H1 (cell line): ENCODE results near the gene NMD3. TPM values are rescaled to one million over a fixed set of nuclear protein-coding genes. Genes with fewer than 3 reads are reported as not detected.

Source experiments
- CBX5 ChIP-seq: fragments of 300-800, 300-1000 bp; sonication (generic); IDR thresholded peaks from 2 replicates; pipeline ENCODE4 v1.7.1; 2016; ENCODE audit warnings: antibody characterized with exemption, low read length, low read depth
- CREB1 ChIP-seq: IDR thresholded peaks from 2 replicates; pipeline ENCODE4 v1.6.1; 2012; ENCODE audit warnings: inconsistent platforms
- EGR1 ChIP-seq: IDR thresholded peaks from 2 replicates; pipeline ENCODE4 v1.6.1; 2011; ENCODE audit warnings: low read depth, low read length, borderline replicate concordance
- EP300 ChIP-seq, 2 experiments: IDR thresholded peaks; 1 replicate in 1 of 2; 2 replicates in 1 of 2; pipeline ENCODE4 v1.6.1; 2011 to 2012; ENCODE audit warnings: low read depth in 2 of 2, low read length in 2 of 2, mild to moderate bottlenecking in 2 of 2, borderline replicate concordance in 1 of 2, inconsistent platforms in 1 of 2, moderate library complexity in 1 of 2
- PHF8 ChIP-seq: fragments of 200-600 bp; sonication (generic); conservative IDR thresholded peaks from 2 replicates; pipeline ENCODE4 v1.7.1; 2012; ENCODE audit warnings: low read depth, mild to moderate bottlenecking, inconsistent platforms, low read length, moderate library complexity
- SP1 ChIP-seq: IDR thresholded peaks from 2 replicates; pipeline ENCODE4 v1.6.1; 2011; ENCODE audit warnings: low read depth, low read length
- polyA plus RNA-seq, 7 experiments: library from polyadenylated mRNA; depleted of rRNA in 3 of 7; stranded (reverse) in 5 of 7; unstranded in 2 of 7; fragments of >200 nt in 5 of 7; fragments of 200-250 nt in 2 of 7; gene quantifications; 1 replicate in 5 of 7; 2 replicates in 1 of 7; 4 replicates in 1 of 7; pipeline versions ENCODE4 v1.2.1 to v1.2.3, GENCODE V29; 2011 to 2013; ENCODE audit warnings: missing spikeins in 2 of 7, mixed read lengths in 2 of 7
- total RNA-seq: library from RNA; stranded (reverse); fragmentation: NEBNext Ultra II Directional; extraction: Animal tissue kit (Norgen Biotek cat#: 25700); gene quantifications from 2 replicates; pipeline ENCODE4 v1.2.1, GENCODE V29; 2021
- TF ChIP-seq, protein P1 (sequence below): fragments of 300-600 bp; sonication (generic); IDR thresholded peaks from 2 replicates; pipeline ENCODE4 v1.7.1; 2012; ENCODE audit warnings: low read length, moderate library complexity, mild to moderate bottlenecking, inconsistent platforms; ENCODE audit not compliant: insufficient replicate concordance
- TF ChIP-seq, protein P2 (sequence below), 3 experiments: IDR thresholded peaks; 1 replicate in 2 of 3; 2 replicates in 1 of 3; pipeline versions ENCODE4 v1.5.1 to v1.6.1; 2011; ENCODE audit warnings: low read length in 3 of 3, mild to moderate bottlenecking in 3 of 3, inconsistent platforms in 2 of 3, low read depth in 1 of 3, moderate library complexity in 1 of 3; ENCODE audit not compliant: insufficient read depth in 1 of 3; ENCODE audit errors: control extremely low read depth in 1 of 3
- TF ChIP-seq, protein P3 (sequence below): IDR thresholded peaks from 2 replicates; pipeline ENCODE4 v1.6.1; 2012; ENCODE audit warnings: inconsistent platforms

Gene NMD3
- total and polyA plus RNA-seq, 2 of the 8 experiments (the other 6 are each of a cell fraction or from before 2014, with no cell fraction given): 12.1 to 64.2 TPM

DNA sequence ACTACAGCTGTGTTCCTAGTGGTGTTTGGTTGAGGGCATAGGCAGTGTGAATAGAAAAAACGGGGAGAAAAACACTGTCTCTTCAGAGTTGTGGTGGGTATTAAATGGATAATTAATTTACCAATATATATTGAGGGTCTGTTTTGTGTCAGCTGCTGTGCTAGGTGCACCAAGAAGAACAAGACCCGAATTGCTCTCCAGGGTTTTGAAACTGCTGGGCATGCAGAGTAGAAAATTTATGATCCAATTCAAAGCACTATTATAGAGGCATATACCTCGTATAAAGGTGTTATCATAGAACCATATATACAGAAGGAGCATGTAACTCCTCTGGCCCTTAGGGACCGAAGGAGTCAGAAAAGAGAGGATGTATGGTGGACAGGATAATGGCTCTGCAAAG is 1.6 kb upstream of the NMD3 start (continued):
- TF ChIP-seq, protein P1, sequence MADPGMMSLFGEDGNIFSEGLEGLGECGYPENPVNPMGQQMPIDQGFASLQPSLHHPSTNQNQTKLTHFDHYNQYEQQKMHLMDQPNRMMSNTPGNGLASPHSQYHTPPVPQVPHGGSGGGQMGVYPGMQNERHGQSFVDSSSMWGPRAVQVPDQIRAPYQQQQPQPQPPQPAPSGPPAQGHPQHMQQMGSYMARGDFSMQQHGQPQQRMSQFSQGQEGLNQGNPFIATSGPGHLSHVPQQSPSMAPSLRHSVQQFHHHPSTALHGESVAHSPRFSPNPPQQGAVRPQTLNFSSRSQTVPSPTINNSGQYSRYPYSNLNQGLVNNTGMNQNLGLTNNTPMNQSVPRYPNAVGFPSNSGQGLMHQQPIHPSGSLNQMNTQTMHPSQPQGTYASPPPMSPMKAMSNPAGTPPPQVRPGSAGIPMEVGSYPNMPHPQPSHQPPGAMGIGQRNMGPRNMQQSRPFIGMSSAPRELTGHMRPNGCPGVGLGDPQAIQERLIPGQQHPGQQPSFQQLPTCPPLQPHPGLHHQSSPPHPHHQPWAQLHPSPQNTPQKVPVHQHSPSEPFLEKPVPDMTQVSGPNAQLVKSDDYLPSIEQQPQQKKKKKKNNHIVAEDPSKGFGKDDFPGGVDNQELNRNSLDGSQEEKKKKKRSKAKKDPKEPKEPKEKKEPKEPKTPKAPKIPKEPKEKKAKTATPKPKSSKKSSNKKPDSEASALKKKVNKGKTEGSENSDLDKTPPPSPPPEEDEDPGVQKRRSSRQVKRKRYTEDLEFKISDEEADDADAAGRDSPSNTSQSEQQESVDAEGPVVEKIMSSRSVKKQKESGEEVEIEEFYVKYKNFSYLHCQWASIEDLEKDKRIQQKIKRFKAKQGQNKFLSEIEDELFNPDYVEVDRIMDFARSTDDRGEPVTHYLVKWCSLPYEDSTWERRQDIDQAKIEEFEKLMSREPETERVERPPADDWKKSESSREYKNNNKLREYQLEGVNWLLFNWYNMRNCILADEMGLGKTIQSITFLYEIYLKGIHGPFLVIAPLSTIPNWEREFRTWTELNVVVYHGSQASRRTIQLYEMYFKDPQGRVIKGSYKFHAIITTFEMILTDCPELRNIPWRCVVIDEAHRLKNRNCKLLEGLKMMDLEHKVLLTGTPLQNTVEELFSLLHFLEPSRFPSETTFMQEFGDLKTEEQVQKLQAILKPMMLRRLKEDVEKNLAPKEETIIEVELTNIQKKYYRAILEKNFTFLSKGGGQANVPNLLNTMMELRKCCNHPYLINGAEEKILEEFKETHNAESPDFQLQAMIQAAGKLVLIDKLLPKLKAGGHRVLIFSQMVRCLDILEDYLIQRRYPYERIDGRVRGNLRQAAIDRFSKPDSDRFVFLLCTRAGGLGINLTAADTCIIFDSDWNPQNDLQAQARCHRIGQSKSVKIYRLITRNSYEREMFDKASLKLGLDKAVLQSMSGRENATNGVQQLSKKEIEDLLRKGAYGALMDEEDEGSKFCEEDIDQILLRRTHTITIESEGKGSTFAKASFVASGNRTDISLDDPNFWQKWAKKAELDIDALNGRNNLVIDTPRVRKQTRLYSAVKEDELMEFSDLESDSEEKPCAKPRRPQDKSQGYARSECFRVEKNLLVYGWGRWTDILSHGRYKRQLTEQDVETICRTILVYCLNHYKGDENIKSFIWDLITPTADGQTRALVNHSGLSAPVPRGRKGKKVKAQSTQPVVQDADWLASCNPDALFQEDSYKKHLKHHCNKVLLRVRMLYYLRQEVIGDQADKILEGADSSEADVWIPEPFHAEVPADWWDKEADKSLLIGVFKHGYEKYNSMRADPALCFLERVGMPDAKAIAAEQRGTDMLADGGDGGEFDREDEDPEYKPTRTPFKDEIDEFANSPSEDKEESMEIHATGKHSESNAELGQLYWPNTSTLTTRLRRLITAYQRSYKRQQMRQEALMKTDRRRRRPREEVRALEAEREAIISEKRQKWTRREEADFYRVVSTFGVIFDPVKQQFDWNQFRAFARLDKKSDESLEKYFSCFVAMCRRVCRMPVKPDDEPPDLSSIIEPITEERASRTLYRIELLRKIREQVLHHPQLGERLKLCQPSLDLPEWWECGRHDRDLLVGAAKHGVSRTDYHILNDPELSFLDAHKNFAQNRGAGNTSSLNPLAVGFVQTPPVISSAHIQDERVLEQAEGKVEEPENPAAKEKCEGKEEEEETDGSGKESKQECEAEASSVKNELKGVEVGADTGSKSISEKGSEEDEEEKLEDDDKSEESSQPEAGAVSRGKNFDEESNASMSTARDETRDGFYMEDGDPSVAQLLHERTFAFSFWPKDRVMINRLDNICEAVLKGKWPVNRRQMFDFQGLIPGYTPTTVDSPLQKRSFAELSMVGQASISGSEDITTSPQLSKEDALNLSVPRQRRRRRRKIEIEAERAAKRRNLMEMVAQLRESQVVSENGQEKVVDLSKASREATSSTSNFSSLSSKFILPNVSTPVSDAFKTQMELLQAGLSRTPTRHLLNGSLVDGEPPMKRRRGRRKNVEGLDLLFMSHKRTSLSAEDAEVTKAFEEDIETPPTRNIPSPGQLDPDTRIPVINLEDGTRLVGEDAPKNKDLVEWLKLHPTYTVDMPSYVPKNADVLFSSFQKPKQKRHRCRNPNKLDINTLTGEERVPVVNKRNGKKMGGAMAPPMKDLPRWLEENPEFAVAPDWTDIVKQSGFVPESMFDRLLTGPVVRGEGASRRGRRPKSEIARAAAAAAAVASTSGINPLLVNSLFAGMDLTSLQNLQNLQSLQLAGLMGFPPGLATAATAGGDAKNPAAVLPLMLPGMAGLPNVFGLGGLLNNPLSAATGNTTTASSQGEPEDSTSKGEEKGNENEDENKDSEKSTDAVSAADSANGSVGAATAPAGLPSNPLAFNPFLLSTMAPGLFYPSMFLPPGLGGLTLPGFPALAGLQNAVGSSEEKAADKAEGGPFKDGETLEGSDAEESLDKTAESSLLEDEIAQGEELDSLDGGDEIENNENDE: no peak
- no peak for TF ChIP-seq EGR1
- TF ChIP-seq, protein P2, sequence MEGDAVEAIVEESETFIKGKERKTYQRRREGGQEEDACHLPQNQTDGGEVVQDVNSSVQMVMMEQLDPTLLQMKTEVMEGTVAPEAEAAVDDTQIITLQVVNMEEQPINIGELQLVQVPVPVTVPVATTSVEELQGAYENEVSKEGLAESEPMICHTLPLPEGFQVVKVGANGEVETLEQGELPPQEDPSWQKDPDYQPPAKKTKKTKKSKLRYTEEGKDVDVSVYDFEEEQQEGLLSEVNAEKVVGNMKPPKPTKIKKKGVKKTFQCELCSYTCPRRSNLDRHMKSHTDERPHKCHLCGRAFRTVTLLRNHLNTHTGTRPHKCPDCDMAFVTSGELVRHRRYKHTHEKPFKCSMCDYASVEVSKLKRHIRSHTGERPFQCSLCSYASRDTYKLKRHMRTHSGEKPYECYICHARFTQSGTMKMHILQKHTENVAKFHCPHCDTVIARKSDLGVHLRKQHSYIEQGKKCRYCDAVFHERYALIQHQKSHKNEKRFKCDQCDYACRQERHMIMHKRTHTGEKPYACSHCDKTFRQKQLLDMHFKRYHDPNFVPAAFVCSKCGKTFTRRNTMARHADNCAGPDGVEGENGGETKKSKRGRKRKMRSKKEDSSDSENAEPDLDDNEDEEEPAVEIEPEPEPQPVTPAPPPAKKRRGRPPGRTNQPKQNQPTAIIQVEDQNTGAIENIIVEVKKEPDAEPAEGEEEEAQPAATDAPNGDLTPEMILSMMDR (IDR thresholded peaks at IDR 0.05; ENCODE audit: control extremely low read depth in 1 of 3, insufficient read depth in 1 of 3, low read depth in 1 of 3, low read length in 3 of 3): no peak
- no peak for TF ChIP-seq CREB1
- TF ChIP-seq, protein P3, sequence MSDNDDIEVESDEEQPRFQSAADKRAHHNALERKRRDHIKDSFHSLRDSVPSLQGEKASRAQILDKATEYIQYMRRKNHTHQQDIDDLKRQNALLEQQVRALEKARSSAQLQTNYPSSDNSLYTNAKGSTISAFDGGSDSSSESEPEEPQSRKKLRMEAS: no peak
- no peak for TF ChIP-seq EP300 (IDR thresholded peaks at IDR 0.05; ENCODE audit: borderline replicate concordance in 1 of 2, low read depth in 2 of 2, low read length in 2 of 2)
- TF ChIP-seq PHF8: no peak
- no peak for TF ChIP-seq SP1
- TF ChIP-seq CBX5: no peak
